ENCODE measurements around the gene ZBTB11.
"Not testable (repeated sequence)": the region's sequence is repeated elsewhere in the genome, so short reads cannot be mapped to it uniquely, and the experiment has no call there.

The ZBTB11 gene

DNA sequence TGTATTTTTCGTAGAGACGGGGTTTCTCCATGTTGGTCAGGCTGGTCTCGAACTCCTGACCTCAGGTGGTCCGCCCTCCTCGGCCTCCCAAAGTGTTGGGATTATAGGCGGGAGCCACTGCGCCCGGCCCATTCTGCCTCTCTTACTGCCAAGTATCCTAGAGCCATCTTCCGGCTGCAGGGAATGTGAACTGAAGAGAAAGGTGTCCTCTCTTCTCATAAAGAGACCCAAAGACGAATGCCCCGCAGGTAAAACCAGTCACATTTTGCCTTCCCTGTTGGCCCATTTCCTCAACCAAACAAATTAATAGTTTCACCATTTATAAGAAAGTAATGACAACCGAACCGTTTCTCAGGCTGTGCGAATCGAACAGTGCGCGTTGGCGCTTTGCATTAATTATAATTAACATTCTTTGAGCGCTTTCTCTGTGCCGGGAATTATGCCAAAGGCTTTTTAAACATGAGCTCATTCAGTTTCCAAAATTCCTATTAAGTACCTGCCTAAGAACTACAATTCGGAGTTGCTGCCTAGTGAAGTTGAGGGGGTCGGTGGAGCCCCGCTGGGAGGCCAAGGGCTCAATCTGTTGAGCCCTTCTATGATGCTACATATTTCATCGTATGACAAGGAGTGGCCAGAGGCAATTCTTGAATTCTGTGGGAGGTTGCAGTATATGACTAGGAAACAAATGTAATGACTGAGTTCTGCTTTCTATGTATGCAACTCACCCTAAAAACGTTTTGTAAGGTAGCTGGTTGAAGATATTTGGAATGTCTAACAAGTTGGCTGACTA, 10.4 kb upstream of the ZBTB11 start:
- peak overlapping the region; percentile 19 for H3K4me3 ChIP-seq (ENCODE audit: low read length)
- DNase-seq (ENCODE audit: low read depth), result peak; percentile 58
- TF ChIP-seq, protein P1, sequence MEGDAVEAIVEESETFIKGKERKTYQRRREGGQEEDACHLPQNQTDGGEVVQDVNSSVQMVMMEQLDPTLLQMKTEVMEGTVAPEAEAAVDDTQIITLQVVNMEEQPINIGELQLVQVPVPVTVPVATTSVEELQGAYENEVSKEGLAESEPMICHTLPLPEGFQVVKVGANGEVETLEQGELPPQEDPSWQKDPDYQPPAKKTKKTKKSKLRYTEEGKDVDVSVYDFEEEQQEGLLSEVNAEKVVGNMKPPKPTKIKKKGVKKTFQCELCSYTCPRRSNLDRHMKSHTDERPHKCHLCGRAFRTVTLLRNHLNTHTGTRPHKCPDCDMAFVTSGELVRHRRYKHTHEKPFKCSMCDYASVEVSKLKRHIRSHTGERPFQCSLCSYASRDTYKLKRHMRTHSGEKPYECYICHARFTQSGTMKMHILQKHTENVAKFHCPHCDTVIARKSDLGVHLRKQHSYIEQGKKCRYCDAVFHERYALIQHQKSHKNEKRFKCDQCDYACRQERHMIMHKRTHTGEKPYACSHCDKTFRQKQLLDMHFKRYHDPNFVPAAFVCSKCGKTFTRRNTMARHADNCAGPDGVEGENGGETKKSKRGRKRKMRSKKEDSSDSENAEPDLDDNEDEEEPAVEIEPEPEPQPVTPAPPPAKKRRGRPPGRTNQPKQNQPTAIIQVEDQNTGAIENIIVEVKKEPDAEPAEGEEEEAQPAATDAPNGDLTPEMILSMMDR (IDR thresholded peaks at IDR 0.05; ENCODE audit: insufficient read depth, low read depth, low read length, missing control alignments), result no peak

DNA sequence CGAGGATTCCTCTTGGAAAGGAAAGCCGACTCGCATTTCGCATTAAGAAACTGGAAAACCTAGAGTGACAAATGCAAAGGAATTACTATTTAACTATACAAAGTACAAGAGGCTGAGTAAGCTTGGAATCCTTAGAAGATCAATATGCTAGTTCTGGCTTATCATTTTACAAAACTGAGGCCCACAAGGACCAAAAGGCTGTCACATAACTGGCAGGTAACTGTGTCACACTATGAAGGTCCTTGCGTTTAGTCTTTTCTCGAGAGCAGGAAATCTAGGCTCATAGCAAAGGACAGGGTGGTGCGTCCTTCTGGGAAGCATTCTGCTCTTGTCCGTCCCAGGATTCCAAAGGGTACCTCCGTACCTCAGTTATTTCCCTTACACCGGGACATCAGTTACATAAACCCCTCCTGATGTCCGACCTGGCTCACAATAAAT, 9.0 kb upstream of the ZBTB11 start:
- DNase-seq (ENCODE audit: low read depth), result peak; percentile 18
- TF ChIP-seq, protein P1 (IDR thresholded peaks at IDR 0.05; ENCODE audit: insufficient read depth, low read depth, low read length, missing control alignments), result no peak
- H3K4me3 ChIP-seq (ENCODE audit: low read length), result peak overlapping the region; percentile 92

DNA sequence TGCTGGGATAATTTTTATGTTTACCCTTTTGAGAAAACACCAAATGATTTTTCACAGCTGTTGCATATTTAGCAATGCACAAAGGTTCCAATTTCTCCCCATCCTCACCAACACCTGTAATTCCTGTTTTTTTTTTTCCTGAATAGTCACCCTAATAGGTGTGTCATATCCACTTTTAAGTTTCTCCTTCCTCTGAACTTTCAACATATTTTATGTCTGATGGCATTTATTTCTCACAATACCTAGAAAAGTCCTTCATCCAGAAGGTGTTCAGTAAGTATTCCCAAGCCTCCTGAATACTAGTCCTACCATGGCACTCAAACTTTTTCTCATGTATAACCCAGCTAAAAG, 8.1 kb upstream of the ZBTB11 start:
- TF ChIP-seq, protein P1 (IDR thresholded peaks at IDR 0.05; ENCODE audit: insufficient read depth, low read depth, low read length, missing control alignments), result no peak
- DNase-seq (ENCODE audit: low read depth), result peak; percentile 54
- peak overlapping the region; percentile 92 for H3K4me3 ChIP-seq (ENCODE audit: low read length)

DNA sequence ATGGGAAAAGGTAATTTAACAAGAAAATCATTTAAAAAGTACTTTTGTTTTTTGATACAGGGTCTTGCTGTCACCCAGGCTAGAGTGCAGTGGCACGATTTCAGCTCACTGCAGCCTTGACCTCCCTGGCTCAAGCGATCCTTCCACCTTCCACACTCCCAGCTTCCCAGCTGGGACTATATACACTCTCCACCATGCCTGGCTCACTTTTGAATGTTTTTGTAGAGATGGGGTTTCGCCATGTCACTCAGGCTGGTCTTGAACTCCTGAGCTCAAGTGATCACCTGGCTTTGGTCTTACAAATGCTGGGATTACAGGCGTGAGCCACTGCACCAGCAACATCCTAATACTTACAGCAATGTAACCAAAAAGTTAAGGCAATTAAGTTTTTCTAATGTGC, 3.5 kb upstream of the ZBTB11 start:
- DNase-seq (ENCODE audit: low read depth), result no peak
- TF ChIP-seq, protein P1 (IDR thresholded peaks at IDR 0.05; ENCODE audit: insufficient read depth, low read depth, low read length, missing control alignments), result no peak
- no peak overlapping the region for H3K4me3 ChIP-seq (ENCODE audit: low read length)

DNA sequence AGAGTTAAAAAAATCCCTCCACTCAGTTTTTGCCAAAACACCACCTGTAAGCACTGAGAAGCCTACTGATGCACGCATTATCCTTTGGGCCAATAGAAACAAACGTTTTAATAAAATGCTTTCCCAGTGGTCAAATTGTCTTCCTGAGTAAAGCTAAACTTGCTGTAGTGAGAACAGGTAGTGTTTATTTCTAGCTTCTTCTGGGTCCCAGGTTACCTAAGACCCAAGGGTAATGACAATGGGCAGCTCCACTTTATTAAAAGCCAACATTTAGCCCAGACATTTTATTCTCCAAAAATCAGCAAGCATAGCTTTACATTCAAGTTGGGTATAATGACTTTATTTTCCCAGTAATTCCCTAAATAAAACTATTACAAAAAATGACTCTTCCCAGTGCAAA, 1.9 kb upstream of the ZBTB11 start:
- not testable (repeated sequence) for H3K4me3 ChIP-seq (ENCODE audit: low read length); DNase-seq (ENCODE audit: low read depth)

DNA sequence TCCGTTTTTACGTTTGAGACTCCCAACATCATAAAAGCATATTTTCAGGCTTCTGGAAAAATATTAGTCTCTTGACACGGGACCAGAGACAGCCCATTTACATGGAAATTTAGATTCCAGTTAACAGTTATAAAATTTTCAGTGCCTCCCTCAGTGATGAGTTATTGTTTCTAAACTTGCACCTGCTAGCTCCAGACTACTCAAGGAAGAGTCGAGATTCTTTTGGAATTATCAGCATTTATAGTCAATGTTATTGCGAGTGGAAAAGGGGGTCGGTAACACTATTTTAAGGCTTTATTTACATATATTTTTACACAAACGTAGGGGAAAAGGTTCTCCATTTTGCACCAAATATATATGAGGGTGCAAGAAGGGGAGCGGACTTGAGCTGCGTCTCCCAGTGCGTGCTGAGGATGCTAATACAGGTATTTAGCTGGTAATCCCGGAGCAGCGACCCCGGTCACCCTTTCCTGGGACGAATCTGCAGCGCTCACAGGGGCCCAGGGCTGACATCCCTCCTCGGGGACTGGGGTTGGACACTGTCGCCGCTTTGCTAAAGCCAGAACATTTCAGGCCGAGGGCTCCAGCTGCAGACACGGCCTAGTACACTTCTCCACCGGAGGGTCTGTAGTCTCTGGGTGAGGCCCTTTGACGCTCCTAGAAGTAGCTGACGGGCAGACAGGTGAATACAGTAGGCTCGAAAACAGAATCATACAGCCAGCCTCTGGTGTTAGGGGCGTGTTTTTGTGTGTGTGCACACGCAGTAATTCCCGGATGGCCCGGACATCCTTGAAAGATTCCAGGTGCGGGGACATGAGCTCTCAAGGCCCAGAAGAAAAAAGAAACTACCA, 729 bp upstream of the ZBTB11 start:
- H3K4me3 ChIP-seq (ENCODE audit: low read length), result peak overlapping the region; percentile 90
- peak; percentile 30 for DNase-seq (ENCODE audit: low read depth)
- TF ChIP-seq, protein P1 (IDR thresholded peaks at IDR 0.05; ENCODE audit: insufficient read depth, low read depth, low read length, missing control alignments), result no peak

DNA sequence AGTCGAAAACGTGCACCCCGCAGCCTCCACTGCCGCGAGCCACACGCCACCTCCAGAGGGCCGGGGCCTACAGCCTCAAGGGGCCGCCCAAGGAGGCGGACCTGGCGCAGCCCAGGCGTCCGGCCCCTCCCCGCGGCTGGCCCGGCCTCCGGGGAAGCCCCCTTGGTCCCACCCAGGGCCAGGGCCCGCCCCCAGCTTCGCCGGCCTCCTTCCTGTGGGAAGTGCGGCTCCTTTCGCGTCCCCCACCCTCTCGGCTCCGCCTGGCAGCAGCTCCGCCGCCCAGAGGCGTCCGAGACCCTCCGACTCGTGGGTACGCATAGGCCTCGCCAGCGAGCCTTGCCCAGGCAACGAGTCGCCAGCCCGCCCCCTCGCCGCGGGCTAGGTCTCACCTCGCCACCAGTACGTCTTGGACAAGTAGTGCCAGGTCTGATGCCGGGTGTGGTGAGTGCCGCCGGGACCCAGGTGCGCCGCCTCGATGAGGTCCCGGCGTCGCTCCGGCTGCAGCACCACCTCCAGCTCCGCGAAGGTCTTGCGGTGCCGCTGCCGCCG, 642 bp downstream of the ZBTB11 start:
- peak; percentile 97 for DNase-seq (ENCODE audit: low read depth)

More for the DNA sequence above, 642 bp downstream of the ZBTB11 start:
- H3K4me3 ChIP-seq (ENCODE audit: low read length), result peak overlapping the region; percentile 90
- TF ChIP-seq, protein P1 (IDR thresholded peaks at IDR 0.05; ENCODE audit: insufficient read depth, low read depth, low read length, missing control alignments), result no peak
